Liver (tissue), 3 donors: ENCODE measurements around the gene KCNT1.

ENCODE experiments used
- EGR1 ChIP-seq, 2 donors: IDR thresholded peaks; 2 replicates each; pipeline ENCODE4 v1.6.1; 2016 to 2018; ENCODE audit warnings: antibody characterized with exemption in 2 of 2, low read depth in 2 of 2
- RAD21 ChIP-seq, 2 donors: IDR thresholded peaks; 2 replicates each; pipeline ENCODE4 v1.6.1; 2016; ENCODE audit warnings: antibody characterized with exemption in 2 of 2, mild to moderate bottlenecking in 2 of 2
- TAF1 ChIP-seq: conservative IDR thresholded peaks from 2 replicates; pipeline ENCODE4 v1.6.1; 2016; ENCODE audit warnings: antibody characterized with exemption, mild to moderate bottlenecking
- YY1 ChIP-seq: IDR thresholded peaks from 2 replicates; pipeline ENCODE4 v1.6.1; 2016; ENCODE audit warnings: antibody characterized with exemption, mild to moderate bottlenecking
- TF ChIP-seq, protein P1 (sequence below): fragments of 150-350 bp; IDR thresholded peaks from 2 replicates; pipeline ENCODE4 v1.5.1; 2017; ENCODE audit warnings: improper control_type of control experiment, low read depth, low read length; ENCODE audit not compliant: missing input control
- TF ChIP-seq, protein P2 (sequence below): IDR thresholded peaks from 2 replicates; pipeline ENCODE4 v1.6.1; 2016; ENCODE audit warnings: antibody characterized with exemption
- TF ChIP-seq, protein P3 (sequence below): IDR thresholded peaks from 2 replicates; pipeline ENCODE4 v1.6.1; 2016; ENCODE audit warnings: antibody characterized with exemption, mild to moderate bottlenecking
- donor health status: healthy.
- donor health status: healthy.

DNA sequence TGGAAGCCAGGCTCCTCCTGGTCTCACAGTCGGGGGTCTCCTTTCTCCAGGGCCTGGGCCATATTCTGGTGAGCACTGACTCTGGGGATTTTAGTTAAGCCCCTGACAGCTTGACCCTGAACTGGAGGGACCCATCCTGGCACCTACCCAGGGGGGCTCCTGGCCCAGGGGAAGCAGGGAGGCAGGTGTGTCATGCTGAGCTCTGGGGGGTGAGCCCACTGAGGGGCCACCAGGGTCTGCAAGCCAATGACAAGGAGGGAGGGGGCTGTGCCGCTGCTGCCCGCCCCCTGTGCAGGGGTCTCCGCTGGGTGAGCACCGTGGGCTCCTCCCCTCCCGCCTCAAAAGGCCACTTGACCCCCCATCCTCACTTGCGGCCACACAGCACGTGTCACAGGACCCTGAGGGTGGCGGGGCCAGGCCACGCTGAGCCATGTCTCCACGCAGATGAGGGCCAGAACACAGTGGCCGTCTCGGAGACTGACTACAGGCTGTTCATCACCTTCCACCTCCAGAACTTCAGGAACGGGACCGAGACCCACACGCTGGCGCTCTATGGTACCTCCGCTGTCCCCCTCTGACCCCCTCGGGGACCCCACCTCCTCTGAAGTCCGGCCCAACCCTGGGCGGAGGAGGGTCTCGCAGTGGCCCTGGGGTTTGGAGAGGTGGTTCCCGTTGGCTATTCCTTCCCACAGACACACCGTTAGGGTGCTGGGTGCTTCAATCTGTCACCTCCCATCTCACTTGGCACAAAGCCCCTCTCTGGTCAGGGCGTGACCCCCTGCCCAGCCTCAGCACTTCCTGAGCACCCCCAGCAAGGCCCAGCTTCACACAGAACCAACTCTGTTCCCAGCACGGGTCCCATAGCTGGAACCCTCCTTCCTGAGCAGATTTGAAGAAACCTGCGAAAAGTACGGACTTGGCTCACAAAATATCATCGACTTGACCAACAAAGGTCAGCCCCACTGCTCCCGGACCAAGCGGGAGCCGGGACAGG lies 36.9 kb upstream of the KCNT1 start:
- TF ChIP-seq, protein P1, sequence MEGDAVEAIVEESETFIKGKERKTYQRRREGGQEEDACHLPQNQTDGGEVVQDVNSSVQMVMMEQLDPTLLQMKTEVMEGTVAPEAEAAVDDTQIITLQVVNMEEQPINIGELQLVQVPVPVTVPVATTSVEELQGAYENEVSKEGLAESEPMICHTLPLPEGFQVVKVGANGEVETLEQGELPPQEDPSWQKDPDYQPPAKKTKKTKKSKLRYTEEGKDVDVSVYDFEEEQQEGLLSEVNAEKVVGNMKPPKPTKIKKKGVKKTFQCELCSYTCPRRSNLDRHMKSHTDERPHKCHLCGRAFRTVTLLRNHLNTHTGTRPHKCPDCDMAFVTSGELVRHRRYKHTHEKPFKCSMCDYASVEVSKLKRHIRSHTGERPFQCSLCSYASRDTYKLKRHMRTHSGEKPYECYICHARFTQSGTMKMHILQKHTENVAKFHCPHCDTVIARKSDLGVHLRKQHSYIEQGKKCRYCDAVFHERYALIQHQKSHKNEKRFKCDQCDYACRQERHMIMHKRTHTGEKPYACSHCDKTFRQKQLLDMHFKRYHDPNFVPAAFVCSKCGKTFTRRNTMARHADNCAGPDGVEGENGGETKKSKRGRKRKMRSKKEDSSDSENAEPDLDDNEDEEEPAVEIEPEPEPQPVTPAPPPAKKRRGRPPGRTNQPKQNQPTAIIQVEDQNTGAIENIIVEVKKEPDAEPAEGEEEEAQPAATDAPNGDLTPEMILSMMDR, result no peak
- TF ChIP-seq, protein P2, sequence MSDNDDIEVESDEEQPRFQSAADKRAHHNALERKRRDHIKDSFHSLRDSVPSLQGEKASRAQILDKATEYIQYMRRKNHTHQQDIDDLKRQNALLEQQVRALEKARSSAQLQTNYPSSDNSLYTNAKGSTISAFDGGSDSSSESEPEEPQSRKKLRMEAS, result no peak
- TF ChIP-seq EGR1 (IDR thresholded peaks at IDR 0.05; ENCODE audit: low read depth in 2 of 2), result no peak
- TF ChIP-seq, protein P3, sequence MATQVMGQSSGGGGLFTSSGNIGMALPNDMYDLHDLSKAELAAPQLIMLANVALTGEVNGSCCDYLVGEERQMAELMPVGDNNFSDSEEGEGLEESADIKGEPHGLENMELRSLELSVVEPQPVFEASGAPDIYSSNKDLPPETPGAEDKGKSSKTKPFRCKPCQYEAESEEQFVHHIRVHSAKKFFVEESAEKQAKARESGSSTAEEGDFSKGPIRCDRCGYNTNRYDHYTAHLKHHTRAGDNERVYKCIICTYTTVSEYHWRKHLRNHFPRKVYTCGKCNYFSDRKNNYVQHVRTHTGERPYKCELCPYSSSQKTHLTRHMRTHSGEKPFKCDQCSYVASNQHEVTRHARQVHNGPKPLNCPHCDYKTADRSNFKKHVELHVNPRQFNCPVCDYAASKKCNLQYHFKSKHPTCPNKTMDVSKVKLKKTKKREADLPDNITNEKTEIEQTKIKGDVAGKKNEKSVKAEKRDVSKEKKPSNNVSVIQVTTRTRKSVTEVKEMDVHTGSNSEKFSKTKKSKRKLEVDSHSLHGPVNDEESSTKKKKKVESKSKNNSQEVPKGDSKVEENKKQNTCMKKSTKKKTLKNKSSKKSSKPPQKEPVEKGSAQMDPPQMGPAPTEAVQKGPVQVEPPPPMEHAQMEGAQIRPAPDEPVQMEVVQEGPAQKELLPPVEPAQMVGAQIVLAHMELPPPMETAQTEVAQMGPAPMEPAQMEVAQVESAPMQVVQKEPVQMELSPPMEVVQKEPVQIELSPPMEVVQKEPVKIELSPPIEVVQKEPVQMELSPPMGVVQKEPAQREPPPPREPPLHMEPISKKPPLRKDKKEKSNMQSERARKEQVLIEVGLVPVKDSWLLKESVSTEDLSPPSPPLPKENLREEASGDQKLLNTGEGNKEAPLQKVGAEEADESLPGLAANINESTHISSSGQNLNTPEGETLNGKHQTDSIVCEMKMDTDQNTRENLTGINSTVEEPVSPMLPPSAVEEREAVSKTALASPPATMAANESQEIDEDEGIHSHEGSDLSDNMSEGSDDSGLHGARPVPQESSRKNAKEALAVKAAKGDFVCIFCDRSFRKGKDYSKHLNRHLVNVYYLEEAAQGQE, result no peak
- no peak for TF ChIP-seq TAF1
- no peak for TF ChIP-seq YY1
- TF ChIP-seq RAD21 (IDR thresholded peaks at IDR 0.05), result no peak
